Calu3 (cell line): Measurements from ENCODE around the gene NDUFB6. TPM values are rescaled to one million over a fixed set of nuclear protein-coding genes. Genes with fewer than 3 reads are reported as not detected.
"Not testable (repeated sequence)": the region's sequence is repeated elsewhere in the genome, so short reads cannot be mapped to it uniquely, and the experiment has no call there.

Source experiments
- Bru-seq: library from RNA; stranded (reverse); fragments of 400-500 nt; gene quantifications from one replicate; lab custom pipeline; 2021; lab: Mats Ljungman, UMichigan
- BruChase-seq, 2 experiments: library from RNA; stranded (reverse); fragments of 400-500 nt; gene quantifications; one replicate each; lab custom pipeline; 2021; lab: Mats Ljungman, UMichigan
- BruUV-seq: library from RNA; stranded (reverse); fragments of 400-500 nt; replicated peaks from 2 replicates; lab custom pipeline; 2021; lab: Mats Ljungman, UMichigan
- CTCF ChIA-PET: fragments of 300-600 bp; sonication (Branson Sonifier 250); formaldehyde crosslinking; loops from one replicate; lab custom pipeline; 2022; ENCODE audit warnings: antibody characterized with exemption; lab: Charles Lee
- DNase-seq: peaks from one replicate; pipeline ENCODE4 v3.0.0; 2022
- H3K27ac Mint-ChIP-seq: one replicate; pipeline ENCODE4 v1.8.0; 2022; ENCODE audit warnings: mixed read lengths; ENCODE audit not compliant: unreplicated experiment
- H3K27me3 Mint-ChIP-seq: one replicate; pipeline ENCODE4 v1.8.0; 2022; ENCODE audit warnings: mixed read lengths; ENCODE audit not compliant: unreplicated experiment
- H3K36me3 Mint-ChIP-seq: one replicate; pipeline ENCODE4 v1.8.0; 2022; ENCODE audit warnings: mild to moderate bottlenecking, moderate library complexity, mixed read lengths; ENCODE audit not compliant: insufficient read depth, unreplicated experiment
- H3K4me1 Mint-ChIP-seq: one replicate; pipeline ENCODE4 v1.8.0; 2022; ENCODE audit warnings: mild to moderate bottlenecking, low read depth, mixed read lengths; ENCODE audit not compliant: unreplicated experiment
- H3K4me3 Mint-ChIP-seq: one replicate; pipeline ENCODE4 v1.8.0; 2022; ENCODE audit warnings: mild to moderate bottlenecking, low read depth, moderate library complexity, mixed read lengths; ENCODE audit not compliant: unreplicated experiment
- H3K9me3 Mint-ChIP-seq: one replicate; pipeline ENCODE4 v1.8.0; 2022; ENCODE audit warnings: low read depth, mixed read lengths; ENCODE audit not compliant: unreplicated experiment
- intact Hi-C: fragments of 100-400 bp; cut with micrococcal nuclease; formaldehyde crosslinking; loops from one replicate; pipeline ENCODE4 v1.10.0; 2022; ENCODE audit not compliant: unreplicated experiment
- long read RNA-seq: library from polyadenylated mRNA; stranded (forward); transcript quantifications from one replicate; pipeline ENCODE4 v2.0.0, GENCODE V29; 2022
- total RNA-seq: library from RNA; stranded (reverse); gene quantifications from 2 replicates; pipeline ENCODE4 v1.2.3, GENCODE V29; 2022
- TF ChIP-seq, protein P1 (sequence below): fragments of 200-600 bp; IDR thresholded peaks from one replicate; pipeline ENCODE4 v1.8.0; 2022; ENCODE audit warnings: antibody characterized with exemption; ENCODE audit not compliant: unreplicated experiment

Gene NDUFB6
- 48.1 and 49.6 TPM in 2 replicates for total RNA-seq
- Bru-seq, nascent RNA = percentile 69 among the genes with signal in this experiment
- BruChase-seq, experiment 1, labeled RNA remaining after a 6-hour chase = percentile 68 among the genes with signal in this experiment
- percentile 59 among the genes with signal in this experiment for BruChase-seq, experiment 2, labeled RNA remaining after a 2-hour chase
- long read RNA-seq, transcript NDUFB6-203 (4 exons, 1,366 nt) = major isoform, 194 of 312 reads
- long read RNA-seq, transcript NDUFB6-201 (3 exons, 666 nt) = minor isoform, 6 of 312 reads
- long read RNA-seq, partial matches to known transcripts = 96 of 312 reads
- long read RNA-seq, other reads (novel, unspliced or antisense) = 12 of 312 reads

DNA sequence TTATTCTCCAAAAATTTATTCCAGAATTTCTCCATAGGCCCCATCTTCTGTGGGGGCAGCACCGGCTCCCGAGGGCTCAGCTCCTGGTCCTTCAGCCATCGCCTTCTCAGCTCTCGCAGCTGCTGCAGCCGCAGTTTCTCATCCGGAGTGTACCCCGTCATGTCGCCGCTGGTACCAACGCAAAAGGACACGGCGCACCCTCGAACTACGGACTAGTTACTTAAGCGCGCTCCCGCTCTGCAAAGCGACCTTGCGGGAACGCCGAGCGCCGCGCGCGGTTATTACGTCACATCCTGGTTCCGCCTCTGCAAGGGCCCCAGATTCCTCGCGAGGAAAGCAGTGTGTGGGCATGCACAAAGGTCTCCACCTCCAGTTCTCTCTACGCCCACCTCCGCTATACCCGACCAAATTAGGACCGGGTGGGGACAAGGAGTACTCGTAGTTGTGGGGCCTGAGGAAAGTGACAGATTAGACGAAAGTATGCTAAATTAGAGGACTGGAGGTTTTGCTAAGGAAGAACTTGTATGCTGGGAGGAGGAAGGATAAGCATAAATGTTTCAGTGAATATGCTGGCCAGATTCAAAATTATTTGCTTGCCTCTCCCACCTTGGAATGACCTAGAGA lies at the start of gene NDUFB6:
NDUFB6 (minus strand) TSS at position 260 of the 624 bp plus-strand sequence; CDS start at position 161, 99 bp downstream.
- no peaks in the 10 kb centered on the region for H3K27me3 Mint-ChIP-seq
- peak within 1 kb of the TSS; percentile 90 for H3K27ac Mint-ChIP-seq
- no TSS peak for BruUV-seq
- TF ChIP-seq, protein P1, sequence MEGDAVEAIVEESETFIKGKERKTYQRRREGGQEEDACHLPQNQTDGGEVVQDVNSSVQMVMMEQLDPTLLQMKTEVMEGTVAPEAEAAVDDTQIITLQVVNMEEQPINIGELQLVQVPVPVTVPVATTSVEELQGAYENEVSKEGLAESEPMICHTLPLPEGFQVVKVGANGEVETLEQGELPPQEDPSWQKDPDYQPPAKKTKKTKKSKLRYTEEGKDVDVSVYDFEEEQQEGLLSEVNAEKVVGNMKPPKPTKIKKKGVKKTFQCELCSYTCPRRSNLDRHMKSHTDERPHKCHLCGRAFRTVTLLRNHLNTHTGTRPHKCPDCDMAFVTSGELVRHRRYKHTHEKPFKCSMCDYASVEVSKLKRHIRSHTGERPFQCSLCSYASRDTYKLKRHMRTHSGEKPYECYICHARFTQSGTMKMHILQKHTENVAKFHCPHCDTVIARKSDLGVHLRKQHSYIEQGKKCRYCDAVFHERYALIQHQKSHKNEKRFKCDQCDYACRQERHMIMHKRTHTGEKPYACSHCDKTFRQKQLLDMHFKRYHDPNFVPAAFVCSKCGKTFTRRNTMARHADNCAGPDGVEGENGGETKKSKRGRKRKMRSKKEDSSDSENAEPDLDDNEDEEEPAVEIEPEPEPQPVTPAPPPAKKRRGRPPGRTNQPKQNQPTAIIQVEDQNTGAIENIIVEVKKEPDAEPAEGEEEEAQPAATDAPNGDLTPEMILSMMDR = no peak
- DNase-seq = peak; percentile 85
- H3K9me3 Mint-ChIP-seq = no peaks in the 10 kb centered on the region
- peak within 1 kb of the TSS; percentile 95 for H3K4me3 Mint-ChIP-seq
- CTCF ChIA-PET = interaction anchor here (1.0 to 1.4 kb wide), 6 partner anchors 9 to 194 kb away, joined by 3 to 30 read pairs (median 4); partner anchors contain the start of gene ACO1
- intact Hi-C loops = loop anchor here (1.0 to 2.0 kb wide), 3 partner anchors 20 to 194 kb away; partner anchors contain the start of genes RIGI, SMIM27 and TOPORS
- H3K4me1 Mint-ChIP-seq = no peaks in the 10 kb centered on the region
- H3K36me3 Mint-ChIP-seq = peaks cover 26% of the 10 kb centered on the region

DNA sequence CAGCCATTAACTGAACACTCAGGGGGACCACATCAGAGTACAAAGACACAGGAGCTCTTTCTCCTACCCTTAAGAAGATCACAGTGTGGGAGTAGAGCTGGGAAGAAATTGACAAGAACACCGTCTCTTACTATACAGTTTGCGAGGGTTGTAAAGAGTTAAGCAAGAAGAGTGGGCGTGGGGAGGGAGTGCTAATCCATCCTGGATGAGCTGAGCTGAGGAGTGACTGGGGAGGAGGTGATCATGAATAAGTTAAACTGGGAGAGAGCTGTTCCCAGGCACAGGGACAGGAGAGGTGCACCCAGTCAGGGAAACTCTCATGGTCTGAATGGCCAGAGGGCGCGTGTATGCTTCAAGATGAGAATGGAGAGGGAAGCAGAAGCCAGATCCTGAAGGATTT lies 45.3 kb upstream of the NDUFB6 start:
- CTCF ChIA-PET = interaction anchor here (0.6 kb wide), 1 partner anchor 402 kb away, joined by 4 read pairs; no protein-coding TSS in a partner anchor
- H3K27me3 Mint-ChIP-seq = peaks cover 14% of the 10 kb centered on the region
- H3K4me1 Mint-ChIP-seq = no peaks in the 10 kb centered on the region
- TF ChIP-seq, protein P1 = no peak
- H3K27ac Mint-ChIP-seq = no peak overlapping the region
- H3K4me3 Mint-ChIP-seq = no peak overlapping the region
- no peak for DNase-seq
- BruUV-seq = no TSS peak
- no peaks in the 10 kb centered on the region for H3K9me3 Mint-ChIP-seq
- no peaks in the 10 kb centered on the region for H3K36me3 Mint-ChIP-seq
- intact Hi-C loops = no loop called here

- Mint-ChIP-seq H3K36me3 (no peaks in the 10 kb centered on the region), H3K27me3 (no peaks in the 10 kb centered on the region), H3K9me3 (no peaks in the 10 kb centered on the region), H3K4me3 (no peak overlapping the region), H3K27ac (no peak overlapping the region), H3K4me1 (no peaks in the 10 kb centered on the region)
- no peak for DNase-seq
- no TSS peak for BruUV-seq
- CTCF ChIA-PET = no interaction called here
- intact Hi-C loops = no loop called here
- TF ChIP-seq, protein P1 = no peak
These were observed 33.9 kb upstream of the NDUFB6 start for GRCh38 chr9:32606811-32607210.

GRCh38 chr9:32603914-32604852 lies 31.2 kb upstream of the NDUFB6 start:
- peak; percentile 67 for DNase-seq
- H3K27ac Mint-ChIP-seq = no peak overlapping the region
- H3K27me3 Mint-ChIP-seq = no peaks in the 10 kb centered on the region
- TF ChIP-seq, protein P1 = no peak
- no peaks in the 10 kb centered on the region for H3K9me3 Mint-ChIP-seq
- intact Hi-C loops = no loop called here
- no peaks in the 10 kb centered on the region for H3K4me1 Mint-ChIP-seq
- CTCF ChIA-PET = interaction anchor here (0.7 to 0.9 kb wide), 4 partner anchors 15 to 181 kb away, joined by 3 read pairs; no protein-coding TSS in a partner anchor
- H3K4me3 Mint-ChIP-seq = no peak overlapping the region
- BruUV-seq = no TSS peak
- H3K36me3 Mint-ChIP-seq = no peaks in the 10 kb centered on the region

GRCh38 chr9:32599021-32599420 lies 26.1 kb upstream of the NDUFB6 start:
- H3K4me3 Mint-ChIP-seq, H3K9me3 Mint-ChIP-seq, intact Hi-C loops, H3K27ac Mint-ChIP-seq, BruUV-seq, H3K36me3 Mint-ChIP-seq, H3K4me1 Mint-ChIP-seq, DNase-seq, CTCF ChIA-PET, H3K27me3 Mint-ChIP-seq: not testable (repeated sequence)
